HL-60 (cell line): Measurements from ENCODE around the gene SLC35D2.

ENCODE experiments used
- DNase-seq, 2 experiments: peaks; one replicate each; pipeline ENCODE4 v3.0.0-alpha.2; 2010 to 2020; ENCODE audit warnings: low read depth in 1 of 2, low spot score in 1 of 2
- H3K27ac ChIP-seq: fragments of 250-450 bp; sonication (Bioruptor Pico); replicated peaks from 2 replicates; pipeline ENCODE4 v1.5.1; 2020; ENCODE audit warnings: mild to moderate bottlenecking, moderate library complexity
- H3K27me3 ChIP-seq: fragments of 250-450 bp; sonication (Bioruptor Pico); 2 replicates; pipeline ENCODE4 v1.5.1; 2021; ENCODE audit warnings: mild to moderate bottlenecking, moderate library complexity; ENCODE audit not compliant: insufficient read depth, poor library complexity, severe bottlenecking
- H3K4me3 ChIP-seq: replicated peaks from 2 replicates; pipeline ENCODE4 v1.5.1; 2011; ENCODE audit warnings: mild to moderate bottlenecking, control low read depth, low read length; ENCODE audit not compliant: insufficient read depth
- CTCF ChIP-seq: IDR thresholded peaks from one replicate; pipeline ENCODE4 v1.5.1; 2011; ENCODE audit warnings: low read length, control low read depth, inconsistent platforms; ENCODE audit not compliant: insufficient read depth
- GABPA ChIP-seq: IDR thresholded peaks from 2 replicates; pipeline ENCODE4 v1.6.1; 2012; ENCODE audit warnings: low read depth
- POLR2AphosphoS5 ChIP-seq: IDR thresholded peaks from 2 replicates; pipeline ENCODE4 v1.6.1; 2012; ENCODE audit warnings: low read depth
- REST ChIP-seq: IDR thresholded peaks from 2 replicates; pipeline ENCODE4 v1.6.1; 2012; ENCODE audit warnings: low read depth; ENCODE audit not compliant: insufficient replicate concordance
- SPI1 ChIP-seq: IDR thresholded peaks from 2 replicates; pipeline ENCODE4 v1.6.1; 2012; ENCODE audit warnings: low read depth, mild to moderate bottlenecking, borderline replicate concordance

SLC35D2 gene

GRCh38 chr9:96381696-96382095, 1.8 kb downstream of the SLC35D2 start:
- Histone ChIP-seq H3K27ac (no peak overlapping the region), H3K4me3 (no peak overlapping the region), H3K27me3 (no peaks in the 10 kb centered on the region)
- TF ChIP-seq POLR2AphosphoS5 (no peak), GABPA (no peak), REST (no peak), SPI1 (no peak), CTCF (no peak)
- DNase-seq, result no peak

- Histone ChIP-seq H3K27me3 (no peaks in the 10 kb centered on the region), H3K4me3 (no peak overlapping the region), H3K27ac (no peak overlapping the region)
- no peak for DNase-seq
- TF ChIP-seq SPI1, result no peak
- no peak for TF ChIP-seq GABPA
- TF ChIP-seq POLR2AphosphoS5, result no peak
- TF ChIP-seq REST, result no peak
- TF ChIP-seq CTCF, result no peak
Measured at GRCh38 chr9:96381125-96381524, 2.4 kb downstream of the SLC35D2 start.

GRCh38 chr9:96379461-96379860, 4.0 kb downstream of the SLC35D2 start:
- H3K27ac ChIP-seq, result no peak overlapping the region
- H3K27me3 ChIP-seq, result no peaks in the 10 kb centered on the region
- TF ChIP-seq CTCF, result no peak
- no peak for TF ChIP-seq POLR2AphosphoS5
- TF ChIP-seq REST, result no peak
- TF ChIP-seq SPI1, result no peak
- no peak for TF ChIP-seq GABPA
- H3K4me3 ChIP-seq, result no peak overlapping the region
- DNase-seq, result no peak
